ENCODE data around the gene CELF6. TPM values are rescaled to one million over a fixed set of nuclear protein-coding genes. Genes with fewer than 3 reads are reported as not detected.

The CELF6 gene
- total RNA-seq, 4 donors from 2014 or later, result 0.42 to 5.4 (median 2.9) TPM

DNA sequence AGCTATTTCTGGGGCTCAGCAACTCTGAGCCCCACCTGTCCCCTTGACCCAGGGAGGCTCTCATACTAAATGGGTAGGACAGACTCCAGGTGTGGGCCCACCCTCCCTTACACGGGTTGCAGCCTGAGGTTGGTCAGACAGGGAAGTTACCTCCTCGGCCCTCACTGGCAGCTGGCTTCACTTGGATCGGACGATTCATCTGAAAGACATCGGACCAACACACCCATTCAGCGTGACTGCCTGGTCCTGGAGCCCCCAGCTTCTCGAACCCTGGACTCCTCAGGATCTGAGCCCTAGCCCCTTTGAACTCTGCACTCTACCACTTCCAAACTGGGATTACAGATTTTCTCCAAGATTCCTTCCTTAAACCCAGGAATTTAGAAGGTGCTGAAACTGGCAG lies 15.4 kb downstream of the CELF6 start:
- H3K4me3 ChIP-seq, result no peak overlapping the region
- 100% methylated on average over 2 of the region's 7 CpGs; no CpG with 5 or more reads in 1 of the 2 donors for WGBS, 2 donors (ENCODE audit: low coverage in 1 of 2)
- no peaks in the 10 kb centered on the region for H3K4me1 ChIP-seq
- peaks cover 0 to 13% of the 10 kb centered on the region in 2 donors for H3K36me3 ChIP-seq
- H3K27ac ChIP-seq, result no peak overlapping the region
- ATAC-seq, result no peak
- H3K27me3 ChIP-seq, result no peaks in the 10 kb centered on the region
- TF ChIP-seq POLR2AphosphoS5 (IDR thresholded peaks at IDR 0.05) (no peak), EP300 (IDR thresholded peaks at IDR 0.05) (no peak), POLR2A (IDR thresholded peaks at IDR 0.05) (no peak)
- TF ChIP-seq, protein P1, sequence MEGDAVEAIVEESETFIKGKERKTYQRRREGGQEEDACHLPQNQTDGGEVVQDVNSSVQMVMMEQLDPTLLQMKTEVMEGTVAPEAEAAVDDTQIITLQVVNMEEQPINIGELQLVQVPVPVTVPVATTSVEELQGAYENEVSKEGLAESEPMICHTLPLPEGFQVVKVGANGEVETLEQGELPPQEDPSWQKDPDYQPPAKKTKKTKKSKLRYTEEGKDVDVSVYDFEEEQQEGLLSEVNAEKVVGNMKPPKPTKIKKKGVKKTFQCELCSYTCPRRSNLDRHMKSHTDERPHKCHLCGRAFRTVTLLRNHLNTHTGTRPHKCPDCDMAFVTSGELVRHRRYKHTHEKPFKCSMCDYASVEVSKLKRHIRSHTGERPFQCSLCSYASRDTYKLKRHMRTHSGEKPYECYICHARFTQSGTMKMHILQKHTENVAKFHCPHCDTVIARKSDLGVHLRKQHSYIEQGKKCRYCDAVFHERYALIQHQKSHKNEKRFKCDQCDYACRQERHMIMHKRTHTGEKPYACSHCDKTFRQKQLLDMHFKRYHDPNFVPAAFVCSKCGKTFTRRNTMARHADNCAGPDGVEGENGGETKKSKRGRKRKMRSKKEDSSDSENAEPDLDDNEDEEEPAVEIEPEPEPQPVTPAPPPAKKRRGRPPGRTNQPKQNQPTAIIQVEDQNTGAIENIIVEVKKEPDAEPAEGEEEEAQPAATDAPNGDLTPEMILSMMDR (IDR thresholded peaks at IDR 0.05), result no peak
- H3K9me3 ChIP-seq, result no peaks in the 10 kb centered on the region

DNA sequence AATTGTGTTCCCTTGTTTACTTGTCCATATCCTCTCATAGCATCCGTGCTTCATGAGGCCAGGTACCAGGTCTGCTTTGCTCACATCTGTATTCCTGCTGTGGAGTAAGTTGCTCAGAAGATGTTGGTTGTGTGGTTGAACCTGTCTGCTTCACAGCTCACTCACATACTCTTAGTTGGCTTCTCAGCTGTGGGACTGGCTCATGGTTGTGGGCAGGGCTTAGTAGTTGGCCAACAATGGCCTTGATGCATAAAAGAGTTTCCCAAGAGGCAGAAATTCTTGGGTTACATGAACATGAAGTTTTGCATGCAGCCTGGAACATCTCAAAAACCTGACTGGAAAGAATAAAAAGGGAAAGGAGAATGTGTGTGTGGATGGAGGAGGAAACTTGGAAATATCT lies 17.0 kb downstream of the CELF6 start:
- no peaks in the 10 kb centered on the region for H3K4me1 ChIP-seq
- no peak overlapping the region for H3K27ac ChIP-seq
- no peak for ATAC-seq
- no peak overlapping the region for H3K4me3 ChIP-seq
- TF ChIP-seq POLR2A (IDR thresholded peaks at IDR 0.05), result no peak
- no peak for TF ChIP-seq POLR2AphosphoS5 (IDR thresholded peaks at IDR 0.05)
- TF ChIP-seq, protein P1 (IDR thresholded peaks at IDR 0.05), result no peak
- TF ChIP-seq EP300 (IDR thresholded peaks at IDR 0.05), result no peak
- peaks cover 0 to 15% of the 10 kb centered on the region in 2 donors for H3K36me3 ChIP-seq
- no peaks in the 10 kb centered on the region for H3K9me3 ChIP-seq
- WGBS, 2 donors (ENCODE audit: low coverage in 1 of 2), result 43 to 60% methylated on average over 1 of the region's 1 CpG
- no peaks in the 10 kb centered on the region for H3K27me3 ChIP-seq

DNA sequence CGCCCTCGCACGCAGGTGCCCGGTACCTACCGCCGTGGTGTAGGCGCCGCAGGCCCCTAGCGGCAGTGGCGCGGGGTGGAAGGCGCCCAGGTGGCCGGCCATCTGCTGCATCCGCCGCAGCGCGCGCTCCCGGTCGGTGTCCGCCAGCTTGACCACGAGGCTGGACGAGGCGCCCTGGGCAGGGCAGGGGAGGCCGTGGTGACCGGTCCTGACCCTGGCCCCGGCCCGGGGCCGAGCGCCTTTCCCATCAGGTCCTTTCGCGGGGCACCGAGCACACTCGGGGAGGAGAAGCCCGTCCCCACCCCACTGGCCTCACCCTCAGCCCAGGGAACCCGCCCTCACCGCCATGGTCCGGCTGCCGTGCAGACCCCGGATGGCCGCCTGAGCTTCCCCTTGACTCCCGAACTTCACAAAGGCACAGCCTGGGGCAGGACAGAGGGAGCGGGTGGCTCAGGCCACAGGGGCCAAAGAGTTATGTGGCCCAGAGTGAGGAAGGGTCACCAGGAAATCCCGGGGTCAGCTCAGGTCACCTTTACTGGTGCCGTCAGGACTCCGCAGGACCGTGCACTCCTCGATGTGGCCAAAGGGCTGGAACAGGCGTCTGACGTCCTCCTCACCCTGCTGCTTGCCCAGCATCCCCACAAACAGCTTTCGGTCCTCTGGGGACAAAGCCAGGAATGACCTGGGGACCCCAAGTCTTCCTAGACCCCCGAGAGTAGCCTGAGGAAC lies 30.2 kb downstream of the CELF6 start:
- Histone ChIP-seq H3K27me3 (no peaks in the 10 kb centered on the region), H3K27ac (no peak overlapping the region), H3K4me3 (no peak overlapping the region), H3K9me3 (no peaks in the 10 kb centered on the region), H3K4me1 (no peaks in the 10 kb centered on the region), H3K36me3 (peaks cover 0 to 9% of the 10 kb centered on the region in 2 donors)
- 100% methylated on average over 1 of the region's 52 CpGs; no CpG with 5 or more reads in 1 of the 2 donors for WGBS, 2 donors (ENCODE audit: low coverage in 1 of 2)
- TF ChIP-seq EP300 (IDR thresholded peaks at IDR 0.05), result no peak
- TF ChIP-seq POLR2A (IDR thresholded peaks at IDR 0.05), result no peak
- TF ChIP-seq, protein P1 (IDR thresholded peaks at IDR 0.05), result no peak
- no peak for ATAC-seq

DNA sequence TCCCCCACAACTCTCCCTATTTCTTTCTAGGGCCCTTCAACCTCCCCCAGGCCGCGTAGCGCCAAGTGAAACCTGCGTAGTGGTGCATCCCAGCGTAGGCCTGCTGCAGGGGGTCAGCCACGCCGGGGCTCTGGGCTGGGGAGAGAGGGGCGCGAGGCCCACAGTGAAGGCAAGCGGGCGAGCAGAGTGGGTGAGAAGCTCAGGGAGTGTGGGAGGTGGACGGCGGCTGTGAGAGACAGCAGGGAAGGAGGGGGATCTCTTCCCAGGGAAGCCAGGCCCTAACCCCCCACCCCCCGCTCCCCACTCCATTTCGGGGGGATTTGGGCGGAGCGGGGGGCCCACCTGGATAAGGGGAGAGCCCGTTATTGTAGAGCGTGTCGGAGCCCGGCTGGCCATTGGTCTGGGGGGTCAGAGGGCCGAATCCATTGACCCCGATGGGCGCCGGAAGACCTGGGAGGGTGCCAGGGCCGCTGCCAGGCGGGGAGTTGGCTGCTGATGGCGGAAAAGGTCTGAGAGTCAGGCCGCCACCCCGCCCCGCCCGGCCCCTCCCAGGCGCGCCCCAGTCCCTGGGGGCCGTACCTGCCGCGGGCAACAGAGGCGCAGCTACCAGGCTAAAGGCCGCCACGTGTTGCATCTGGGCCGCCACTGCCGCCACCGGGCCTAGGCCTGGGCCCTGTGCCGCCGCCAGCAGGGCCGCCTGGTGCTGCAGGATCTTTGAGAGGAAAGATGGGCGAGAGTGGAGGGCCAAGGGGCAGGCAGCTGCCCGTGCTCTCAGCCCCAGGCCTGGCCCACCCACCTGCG lies 31.0 kb downstream of the CELF6 start:
- 90% methylated on average over 2 of the region's 49 CpGs; no CpG with 5 or more reads in 1 of the 2 donors for WGBS, 2 donors (ENCODE audit: low coverage in 1 of 2)
- ATAC-seq, result no peak

DNA sequence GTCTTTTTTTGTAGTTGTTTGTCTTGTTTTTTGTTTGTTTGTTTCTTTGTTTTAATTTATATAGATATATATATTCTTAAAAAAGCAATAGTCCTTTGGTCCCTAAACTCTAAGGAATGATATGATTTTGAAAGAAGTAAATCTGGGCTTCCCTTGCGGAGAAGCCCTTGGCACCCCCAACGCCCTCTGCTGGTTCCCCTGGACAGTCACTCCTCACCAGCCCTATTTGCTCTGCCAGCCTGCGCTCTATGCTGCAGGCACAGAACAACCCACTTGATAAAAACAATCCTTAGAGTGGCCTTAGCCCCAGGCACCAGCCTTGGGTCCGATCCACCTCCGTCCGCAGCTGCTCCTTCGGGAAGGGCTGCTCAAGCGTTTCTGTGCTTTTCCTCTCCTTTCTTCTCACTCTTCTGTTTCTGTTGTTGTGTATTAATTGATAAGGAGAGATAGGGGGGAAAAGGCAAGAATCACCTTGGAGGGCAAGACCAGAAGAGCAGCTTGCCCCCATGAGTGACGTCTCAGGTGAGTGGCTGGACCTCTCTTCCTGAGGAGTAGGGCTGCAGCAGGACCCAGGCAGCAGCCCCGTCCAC lies 33.9 kb downstream of the CELF6 start:
- H3K9me3 ChIP-seq, result no peaks in the 10 kb centered on the region
- no peaks in the 10 kb centered on the region for H3K4me1 ChIP-seq
- H3K4me3 ChIP-seq, result no peak overlapping the region
- WGBS, 2 donors (ENCODE audit: low coverage in 1 of 2), result 41% methylated on average over 2 of the region's 10 CpGs; no CpG with 5 or more reads in 1 of the 2 donors
- H3K36me3 ChIP-seq, result peaks cover 0 to 9% of the 10 kb centered on the region in 2 donors
- H3K27ac ChIP-seq, result no peak overlapping the region
- no peak for TF ChIP-seq EP300 (IDR thresholded peaks at IDR 0.05)
- no peak for TF ChIP-seq POLR2A (IDR thresholded peaks at IDR 0.05)
- TF ChIP-seq, protein P1 (IDR thresholded peaks at IDR 0.05), result peak in 3 of 4 experiments; percentile 48 to 68 (median 59)
- no peak for TF ChIP-seq POLR2AphosphoS5 (IDR thresholded peaks at IDR 0.05)
- no peaks in the 10 kb centered on the region for H3K27me3 ChIP-seq
- peak; percentile 40 for ATAC-seq

More for the DNA sequence above, 31.0 kb downstream of the CELF6 start:
- Histone ChIP-seq H3K36me3 (peaks cover 0 to 9% of the 10 kb centered on the region in 2 donors), H3K9me3 (no peaks in the 10 kb centered on the region), H3K27me3 (no peaks in the 10 kb centered on the region), H3K27ac (no peak overlapping the region), H3K4me1 (no peaks in the 10 kb centered on the region), H3K4me3 (no peak overlapping the region)
- TF ChIP-seq EP300 (IDR thresholded peaks at IDR 0.05) (no peak), POLR2AphosphoS5 (IDR thresholded peaks at IDR 0.05) (no peak)

Measured in gastroesophageal sphincter (tissue), 4 donors.